GM12878 (cell line): ENCODE data around the gene CHKA. TPM values are rescaled to one million over a fixed set of nuclear protein-coding genes. Genes with fewer than 3 reads are reported as not detected.

Experiments
- CBX3 ChIP-seq: fragments of 200-600 bp; sonication (generic); IDR thresholded peaks from 2 replicates; pipeline ENCODE4 v1.6.1; 2016; ENCODE audit warnings: low read depth, borderline replicate concordance
- CEBPB ChIP-seq, 2 experiments: fragments of 150-350 bp in 1 of 2; IDR thresholded peaks; 2 replicates each; pipeline ENCODE4 v1.6.1; 2012 to 2014; ENCODE audit warnings: low read depth in 2 of 2, low read length in 2 of 2, borderline replicate concordance in 1 of 2, inconsistent platforms in 1 of 2
- ETV6 ChIP-seq, 2 experiments: fragments of 450-650 bp in 1 of 2; IDR thresholded peaks in 1 of 2; conservative IDR thresholded peaks in 1 of 2; 2 replicates each; pipeline ENCODE4 v1.6.1; 2014; ENCODE audit warnings: antibody characterized with exemption in 1 of 2, borderline replicate concordance in 1 of 2, low read depth in 1 of 2, mild to moderate bottlenecking in 1 of 2, moderate library complexity in 1 of 2
- FOXK2 ChIP-seq: fragments of 450-650 bp; IDR thresholded peaks from 2 replicates; pipeline ENCODE4 v1.6.1; 2017; ENCODE audit warnings: mild to moderate bottlenecking, moderate library complexity
- KAT2A ChIP-seq: conservative IDR thresholded peaks from 2 replicates; pipeline ENCODE4 v1.6.1; 2011; ENCODE audit warnings: low read depth, low read length; ENCODE audit not compliant: control insufficient read depth
- MAX ChIP-seq: IDR thresholded peaks from 2 replicates; pipeline ENCODE4 v1.6.1; 2012; ENCODE audit warnings: low read depth, low read length, improper control_type of control experiment
- MEF2B ChIP-seq: fragments of 450-650 bp; IDR thresholded peaks from 2 replicates; pipeline ENCODE4 v1.6.1; 2018; ENCODE audit warnings: mild to moderate bottlenecking, moderate library complexity; ENCODE audit not compliant: partially characterized antibody, poor library complexity, severe bottlenecking
- NFXL1 ChIP-seq: fragments of 450-650 bp; IDR thresholded peaks from 2 replicates; pipeline ENCODE4 v1.6.1; 2017; ENCODE audit warnings: antibody characterized with exemption, mild to moderate bottlenecking, borderline replicate concordance
- NKRF ChIP-seq: fragments of 450-650 bp; conservative IDR thresholded peaks from 2 replicates; pipeline ENCODE4 v1.6.1; 2017; ENCODE audit warnings: mild to moderate bottlenecking, moderate library complexity
- PRDM15 ChIP-seq: fragments of 450-650 bp; formaldehyde crosslinking; IDR thresholded peaks from 2 replicates; pipeline ENCODE4 v1.4.0; 2020; ENCODE audit warnings: mild to moderate bottlenecking, moderate library complexity
- RB1 ChIP-seq: fragments of 450-650 bp; formaldehyde crosslinking; IDR thresholded peaks from 2 replicates; pipeline ENCODE4 v1.6.1; 2017; ENCODE audit warnings: mild to moderate bottlenecking, borderline replicate concordance
- ZNF217 ChIP-seq: fragments of 450-650 bp; IDR thresholded peaks from 2 replicates; pipeline ENCODE4 v1.6.1; 2017; ENCODE audit warnings: antibody characterized with exemption, mild to moderate bottlenecking
- polyA plus RNA-seq, 11 experiments: library from polyadenylated mRNA; depleted of rRNA in 4 of 11; unstranded in 6 of 11; stranded (reverse) in 5 of 11; fragments of >200 nt; fragmentation: Nextera tagmentation in 4 of 11; fragmentation: Illumina TruSeq in 1 of 11; extraction: Ambion mirVana in 4 of 11; extraction: Trizol in 1 of 11; gene quantifications; 1 replicate in 1 of 11; 2 replicates in 10 of 11; pipeline versions ENCODE4 v1.2.1 to v1.2.3, GENCODE V29; 2011 to 2016; ENCODE audit warnings: inconsistent platforms in 2 of 11, missing spikeins in 2 of 11, low read depth in 1 of 11
- total RNA-seq, 4 experiments: library from RNA; depleted of rRNA in 3 of 4; stranded (reverse); fragments of >200 nt in 3 of 4; fragmentation: Illumina TruSeq in 1 of 4; extraction: Trizol in 1 of 4; gene quantifications; 2 replicates each; pipeline versions ENCODE4 v1.2.1 to v1.2.3, GENCODE V29; 2013 to 2021
- TF ChIP-seq, protein P1 (sequence below): fragments of 450-650 bp; IDR thresholded peaks from 2 replicates; pipeline ENCODE4 v1.6.1; 2017; ENCODE audit warnings: mild to moderate bottlenecking
- TF ChIP-seq, protein P2 (sequence below): fragments of 450-650 bp; IDR thresholded peaks from 2 replicates; pipeline ENCODE4 v1.6.1; 2017; ENCODE audit warnings: low read depth, mild to moderate bottlenecking, moderate library complexity
- TF ChIP-seq, protein P3 (sequence below): IDR thresholded peaks from 2 replicates; pipeline ENCODE4 v1.6.1; 2012; ENCODE audit warnings: low read depth, low read length, improper control_type of control experiment
- TF ChIP-seq, protein P4 (sequence below): IDR thresholded peaks from 2 replicates; pipeline ENCODE4 v1.6.1; 2011; ENCODE audit warnings: low read depth, mild to moderate bottlenecking, low read length, moderate library complexity, borderline replicate concordance; ENCODE audit errors: extremely low read depth

Gene CHKA
- total and polyA plus RNA-seq, 10 of the 15 experiments (the other 5 are each of a cell fraction or from before 2014, with no cell fraction given) = 5.2 to 29.2 (median 21.2) TPM

- TF ChIP-seq, protein P1, sequence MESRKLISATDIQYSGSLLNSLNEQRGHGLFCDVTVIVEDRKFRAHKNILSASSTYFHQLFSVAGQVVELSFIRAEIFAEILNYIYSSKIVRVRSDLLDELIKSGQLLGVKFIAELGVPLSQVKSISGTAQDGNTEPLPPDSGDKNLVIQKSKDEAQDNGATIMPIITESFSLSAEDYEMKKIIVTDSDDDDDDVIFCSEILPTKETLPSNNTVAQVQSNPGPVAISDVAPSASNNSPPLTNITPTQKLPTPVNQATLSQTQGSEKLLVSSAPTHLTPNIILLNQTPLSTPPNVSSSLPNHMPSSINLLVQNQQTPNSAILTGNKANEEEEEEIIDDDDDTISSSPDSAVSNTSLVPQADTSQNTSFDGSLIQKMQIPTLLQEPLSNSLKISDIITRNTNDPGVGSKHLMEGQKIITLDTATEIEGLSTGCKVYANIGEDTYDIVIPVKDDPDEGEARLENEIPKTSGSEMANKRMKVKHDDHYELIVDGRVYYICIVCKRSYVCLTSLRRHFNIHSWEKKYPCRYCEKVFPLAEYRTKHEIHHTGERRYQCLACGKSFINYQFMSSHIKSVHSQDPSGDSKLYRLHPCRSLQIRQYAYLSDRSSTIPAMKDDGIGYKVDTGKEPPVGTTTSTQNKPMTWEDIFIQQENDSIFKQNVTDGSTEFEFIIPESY = no peak
- TF ChIP-seq, protein P2, sequence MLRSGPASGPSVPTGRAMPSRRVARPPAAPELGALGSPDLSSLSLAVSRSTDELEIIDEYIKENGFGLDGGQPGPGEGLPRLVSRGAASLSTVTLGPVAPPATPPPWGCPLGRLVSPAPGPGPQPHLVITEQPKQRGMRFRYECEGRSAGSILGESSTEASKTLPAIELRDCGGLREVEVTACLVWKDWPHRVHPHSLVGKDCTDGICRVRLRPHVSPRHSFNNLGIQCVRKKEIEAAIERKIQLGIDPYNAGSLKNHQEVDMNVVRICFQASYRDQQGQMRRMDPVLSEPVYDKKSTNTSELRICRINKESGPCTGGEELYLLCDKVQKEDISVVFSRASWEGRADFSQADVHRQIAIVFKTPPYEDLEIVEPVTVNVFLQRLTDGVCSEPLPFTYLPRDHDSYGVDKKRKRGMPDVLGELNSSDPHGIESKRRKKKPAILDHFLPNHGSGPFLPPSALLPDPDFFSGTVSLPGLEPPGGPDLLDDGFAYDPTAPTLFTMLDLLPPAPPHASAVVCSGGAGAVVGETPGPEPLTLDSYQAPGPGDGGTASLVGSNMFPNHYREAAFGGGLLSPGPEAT = peak; percentile 22; the same call in 1 of the 2 replicates
- TF ChIP-seq ETV6 (conservative IDR thresholded peaks at IDR 0.05 in 1 of 2, IDR thresholded peaks at IDR 0.05 in 1 of 2; ENCODE audit: borderline replicate concordance in 1 of 2, low read depth in 1 of 2) (no peak), NKRF (peak; percentile 85; the same call in 1 of the 2 replicates), ZNF217 (peak; percentile 29; the same call in 1 of the 2 replicates), CEBPB (IDR thresholded peaks at IDR 0.05; ENCODE audit: borderline replicate concordance in 1 of 2, low read depth in 2 of 2, low read length in 2 of 2) (no peak), RB1 (no peak), FOXK2 (no peak), MAX (no peak; the same call in 1 of the 2 replicates), PRDM15 (CRISPR knock-in tag) (no peak), KAT2A (no peak), MEF2B (peak; percentile 59), CBX3 (no peak), NFXL1 (no peak)
- TF ChIP-seq, protein P3, sequence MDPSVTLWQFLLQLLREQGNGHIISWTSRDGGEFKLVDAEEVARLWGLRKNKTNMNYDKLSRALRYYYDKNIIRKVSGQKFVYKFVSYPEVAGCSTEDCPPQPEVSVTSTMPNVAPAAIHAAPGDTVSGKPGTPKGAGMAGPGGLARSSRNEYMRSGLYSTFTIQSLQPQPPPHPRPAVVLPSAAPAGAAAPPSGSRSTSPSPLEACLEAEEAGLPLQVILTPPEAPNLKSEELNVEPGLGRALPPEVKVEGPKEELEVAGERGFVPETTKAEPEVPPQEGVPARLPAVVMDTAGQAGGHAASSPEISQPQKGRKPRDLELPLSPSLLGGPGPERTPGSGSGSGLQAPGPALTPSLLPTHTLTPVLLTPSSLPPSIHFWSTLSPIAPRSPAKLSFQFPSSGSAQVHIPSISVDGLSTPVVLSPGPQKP = no peak
- TF ChIP-seq, protein P4, sequence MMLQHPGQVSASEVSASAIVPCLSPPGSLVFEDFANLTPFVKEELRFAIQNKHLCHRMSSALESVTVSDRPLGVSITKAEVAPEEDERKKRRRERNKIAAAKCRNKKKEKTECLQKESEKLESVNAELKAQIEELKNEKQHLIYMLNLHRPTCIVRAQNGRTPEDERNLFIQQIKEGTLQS = no peak
These were observed at the start of gene CHKA (continued) for GRCh38 chr11:68121067-68121899.
